ENCODE data around the gene PSG3. TPM values are rescaled to one million over a fixed set of nuclear protein-coding genes. Genes with fewer than 3 reads are reported as not detected.

Gene PSG3
- polyA plus RNA-seq, 6 donors from 2014 or later, result not detected

Other genes with a start within 250 kb of the PSG3 start
- gene CEACAM1, start 212.0 kb downstream of the PSG3 start, polyA plus RNA-seq (ENCODE audit: low read depth in 6 of 6), result 1 to 10 TPM in 5 of 6 donors, not detected in 1; 2.8 to 4.3 (median 3.4) TPM
- gene CEACAM8, start 145.6 kb downstream of the PSG3 start, polyA plus RNA-seq (ENCODE audit: low read depth in 6 of 6), result not detected
- gene PSG8, start 25.2 kb upstream of the PSG3 start, polyA plus RNA-seq (ENCODE audit: low read depth in 6 of 6), result not detected
- not detected for gene PSG1, start 139.2 kb upstream of the PSG3 start, polyA plus RNA-seq (ENCODE audit: low read depth in 6 of 6)
- gene PSG6, start 177.4 kb upstream of the PSG3 start, polyA plus RNA-seq (ENCODE audit: low read depth in 6 of 6), result not detected
- not detected for gene PSG7, start 196.7 kb upstream of the PSG3 start, polyA plus RNA-seq (ENCODE audit: low read depth in 6 of 6)